HG03342 (cell line): Measurements from ENCODE around the gene MARCHF3.
"Not testable (repeated sequence)": the region's sequence is repeated elsewhere in the genome, so short reads cannot be mapped to it uniquely, and the experiment has no call there.

Experiments used
- ATAC-seq: cut with Tn5 transposase; IDR thresholded peaks from one replicate; pipeline ENCODE4 v1.9.1; 2021; ENCODE audit warnings: mild to moderate bottlenecking, moderate library complexity; ENCODE audit not compliant: unreplicated experiment

MARCHF3 gene

GRCh38 chr5:127014573-127014972, 15.8 kb downstream of the MARCHF3 start:
- ATAC-seq: peak; percentile 58

- no peak for ATAC-seq
Observed at GRCh38 chr5:127013407-127013806, 17.0 kb downstream of the MARCHF3 start.

DNA sequence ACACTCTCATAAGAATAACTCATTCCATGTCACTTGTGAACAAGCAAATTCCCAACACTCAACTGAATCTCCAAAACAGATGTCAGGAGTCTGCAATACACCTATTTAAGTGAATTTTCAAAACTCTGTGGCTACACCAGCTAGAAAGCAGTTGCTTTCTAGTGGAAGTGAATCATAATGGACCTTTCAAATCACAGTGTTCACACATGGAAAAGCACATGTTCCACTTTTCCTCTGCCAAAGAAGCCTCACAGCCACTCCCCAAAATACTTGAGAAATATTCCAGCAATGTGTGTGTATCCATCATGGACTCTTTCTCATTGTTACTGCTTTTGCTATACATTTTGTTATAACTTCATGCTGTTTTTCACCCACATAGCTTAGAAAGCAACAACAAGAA, 17.4 kb downstream of the MARCHF3 start:
- ATAC-seq: no peak

DNA sequence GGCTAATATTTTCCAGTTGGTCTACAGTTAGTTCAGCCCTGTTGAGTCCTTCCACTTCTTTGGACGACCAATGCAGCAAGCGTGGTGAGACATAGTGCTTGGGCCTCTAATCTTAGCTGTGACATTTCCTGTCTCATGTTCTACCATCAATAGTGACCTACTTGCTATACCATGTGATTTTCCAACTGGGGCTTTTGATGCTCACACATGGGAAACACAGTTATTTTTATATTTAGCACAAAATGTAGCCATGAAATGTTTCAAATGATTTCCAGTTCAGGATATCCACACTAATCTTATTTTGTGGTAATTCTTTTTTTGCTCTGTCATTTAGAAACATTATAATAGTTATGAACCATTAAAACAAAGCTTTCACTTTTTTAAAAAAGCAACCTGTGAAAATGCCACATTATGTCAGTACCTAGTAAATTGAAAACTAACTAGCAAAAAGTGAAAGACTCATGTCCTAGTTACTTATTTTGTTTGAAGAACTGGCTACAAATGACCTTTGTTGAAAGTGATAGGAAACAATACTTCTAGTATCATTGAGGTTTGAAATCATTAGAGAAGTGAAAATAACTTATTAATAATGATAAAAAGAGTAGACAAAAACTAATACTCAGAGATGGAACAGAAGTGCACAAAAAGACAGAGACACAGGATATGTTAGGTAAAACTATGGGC, 18.3 kb downstream of the MARCHF3 start:
- ATAC-seq: peak; percentile 77

DNA sequence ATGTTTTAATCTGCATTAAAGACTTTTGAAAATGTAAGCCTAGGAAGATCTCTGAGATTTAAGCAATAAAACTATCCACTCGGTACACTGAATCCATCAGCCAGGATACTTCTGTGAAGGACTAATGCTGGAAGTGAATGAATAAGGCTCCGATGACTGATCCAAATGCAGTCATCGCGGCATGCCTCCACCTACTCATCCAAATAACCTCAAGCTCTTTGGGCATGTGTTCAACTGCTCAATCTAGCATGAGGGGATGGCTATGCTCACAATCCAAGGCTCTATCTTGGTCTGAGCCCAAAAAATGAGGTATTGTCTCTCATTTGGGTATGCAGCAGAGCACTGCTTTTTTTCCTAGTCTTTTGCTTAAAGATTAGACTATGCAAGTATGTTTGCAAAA, 19.2 kb downstream of the MARCHF3 start:
- no peak for ATAC-seq

DNA sequence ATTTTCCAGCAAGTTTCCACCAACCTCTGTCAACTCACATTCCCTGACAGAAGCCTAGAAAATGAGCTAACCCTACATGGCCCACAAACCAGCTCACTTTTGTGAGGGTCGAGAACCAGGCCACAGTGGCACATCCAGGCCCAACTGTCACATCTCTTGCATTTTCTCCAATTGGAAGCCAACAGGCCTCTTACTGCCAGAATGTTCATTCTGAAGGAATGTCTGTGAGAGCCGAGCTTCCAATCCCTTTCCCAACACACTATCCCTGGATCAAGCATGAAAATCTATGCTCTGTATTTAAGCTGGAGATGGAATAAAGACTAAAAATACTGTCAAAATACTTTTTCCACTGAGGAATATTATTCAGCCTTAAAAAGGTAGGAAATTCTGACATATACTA, 20.0 kb downstream of the MARCHF3 start:
- no peak for ATAC-seq

DNA sequence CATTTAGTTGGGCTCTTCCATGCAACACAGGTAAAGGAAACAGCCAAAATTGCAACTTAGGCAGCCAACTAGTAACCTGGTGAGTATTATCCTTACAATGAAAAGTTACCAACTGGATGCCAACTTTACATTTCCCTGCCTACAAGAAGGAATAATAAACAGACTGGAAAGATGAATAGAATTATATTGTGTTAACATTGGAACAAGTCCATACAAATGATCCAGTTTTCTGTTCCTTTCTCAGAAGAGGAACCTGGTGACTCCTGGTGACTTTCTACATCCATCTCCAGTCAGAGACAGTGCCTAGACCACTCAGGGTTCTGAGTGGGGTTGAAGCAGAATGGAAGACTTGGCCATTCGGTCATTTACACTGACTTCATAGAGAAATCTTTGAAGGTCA, 20.6 kb downstream of the MARCHF3 start:
- ATAC-seq: no peak

DNA sequence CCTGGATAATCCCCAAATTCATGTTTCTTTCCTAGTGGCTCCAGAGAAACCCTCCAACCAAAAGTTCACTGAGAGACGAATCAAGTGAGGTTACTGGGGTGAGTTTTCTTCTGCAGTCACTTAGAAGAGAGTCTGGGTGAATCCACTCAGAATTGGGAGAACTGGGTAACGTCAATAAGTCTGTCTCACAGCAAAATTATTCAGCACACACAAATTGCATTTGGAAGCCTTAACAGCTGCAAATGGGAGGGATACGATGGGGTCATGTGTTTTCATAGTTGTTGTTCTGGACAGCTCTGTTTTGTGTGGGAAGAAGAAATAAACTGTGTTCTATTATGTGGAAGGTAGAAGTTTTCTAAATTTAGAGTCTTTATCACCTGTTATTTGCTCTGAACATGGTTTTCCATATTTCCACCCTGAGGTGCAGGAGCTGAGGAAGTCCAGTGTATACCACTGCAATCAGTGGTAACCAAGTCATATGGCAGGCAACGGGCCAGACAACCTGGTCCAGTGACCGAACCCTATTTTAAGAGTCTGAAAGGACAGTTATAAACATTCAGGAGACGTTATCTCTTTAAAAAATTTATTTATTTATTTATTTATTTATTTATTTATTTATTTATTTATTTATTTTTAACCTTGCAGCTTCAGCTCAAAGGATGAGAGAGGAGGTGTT, 21.9 kb downstream of the MARCHF3 start:
- no peak for ATAC-seq

GRCh38 chr5:127007522-127007921, 22.8 kb downstream of the MARCHF3 start:
- no peak for ATAC-seq

DNA sequence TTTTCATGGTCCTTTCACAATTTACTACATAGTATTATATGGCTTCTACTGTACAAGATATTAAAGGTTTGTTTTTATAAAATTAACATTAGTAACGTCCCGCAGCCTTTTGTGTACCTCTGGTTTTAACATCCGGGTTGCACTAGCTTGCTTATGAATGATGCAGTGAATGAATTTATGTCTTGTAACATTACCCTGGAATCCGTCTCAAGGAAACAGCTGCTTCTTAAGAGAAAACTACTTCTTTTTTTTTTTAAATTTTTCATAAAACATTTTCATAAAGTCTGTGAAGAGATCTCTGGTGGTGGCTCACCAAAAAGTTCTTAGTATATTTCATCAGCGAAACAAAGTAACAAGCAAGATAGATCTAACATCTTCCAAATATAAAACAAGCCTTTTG, 23.6 kb downstream of the MARCHF3 start:
- ATAC-seq: no peak

GRCh38 chr5:127005282-127005681, 25.1 kb downstream of the MARCHF3 start:
- ATAC-seq: not testable (repeated sequence)

DNA sequence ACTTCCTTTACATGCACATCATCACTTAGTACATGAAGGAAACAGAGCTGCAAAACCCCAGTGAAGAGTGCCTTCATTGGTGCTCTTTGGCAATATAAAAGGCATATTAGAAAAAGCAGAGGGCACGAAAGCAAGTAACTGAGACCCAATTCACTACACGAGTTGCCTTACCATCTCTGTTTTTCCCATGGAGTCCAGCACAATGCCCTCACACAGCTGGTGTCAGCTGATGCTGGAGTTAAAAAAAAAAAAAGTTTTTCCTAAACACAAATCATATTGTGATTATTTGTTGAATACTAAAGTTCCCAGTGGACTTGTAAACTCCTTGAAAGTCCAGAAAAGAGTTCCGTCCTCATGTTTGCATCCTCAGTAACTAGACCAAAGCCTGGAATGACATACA, 25.6 kb downstream of the MARCHF3 start:
- no peak for ATAC-seq

DNA sequence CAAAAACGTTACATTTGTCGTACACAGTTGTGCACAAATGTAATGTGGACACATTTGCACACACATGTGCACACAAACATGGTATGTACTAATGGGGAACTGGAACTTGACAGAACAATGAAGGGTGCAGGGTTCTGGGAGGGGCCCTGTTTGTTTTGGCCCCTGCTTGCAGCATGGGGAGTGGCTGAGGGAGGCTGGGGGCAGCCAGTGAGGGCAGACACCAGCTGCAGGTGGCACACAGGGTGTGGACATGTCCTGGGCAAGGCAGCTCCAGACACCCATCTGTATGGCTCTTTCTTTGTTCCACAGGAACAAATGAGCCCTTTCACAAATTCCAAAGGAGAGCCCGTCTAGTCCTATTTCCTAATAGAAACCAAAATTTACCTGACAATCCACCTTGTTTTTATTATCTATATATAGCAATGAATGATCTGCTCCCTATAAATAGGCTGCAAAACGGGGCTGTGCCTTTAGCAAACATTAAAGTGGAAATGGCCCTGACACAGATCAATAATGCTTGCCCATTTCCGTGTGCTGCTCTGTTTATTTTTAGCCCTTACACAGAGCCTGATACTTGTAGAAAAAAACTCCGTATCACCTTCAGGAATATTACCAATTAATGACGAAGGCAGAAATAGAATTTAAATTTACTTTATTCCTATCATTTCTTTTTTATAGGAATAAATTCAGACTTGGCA, 26.4 kb downstream of the MARCHF3 start:
- no peak for ATAC-seq

GRCh38 chr5:127002390-127002789, 28.0 kb downstream of the MARCHF3 start:
- ATAC-seq: no peak

- no peak for ATAC-seq
Observed at GRCh38 chr5:127001621-127002296, 28.6 kb downstream of the MARCHF3 start.

- no peak for ATAC-seq
Observed at GRCh38 chr5:126998895-126999570, 31.3 kb downstream of the MARCHF3 start.

- ATAC-seq: peak; percentile 86
Observed at GRCh38 chr5:126998201-126998631, 32.1 kb downstream of the MARCHF3 start.

- no peak for ATAC-seq
Observed at GRCh38 chr5:126995689-126996088, 34.7 kb downstream of the MARCHF3 start.

DNA sequence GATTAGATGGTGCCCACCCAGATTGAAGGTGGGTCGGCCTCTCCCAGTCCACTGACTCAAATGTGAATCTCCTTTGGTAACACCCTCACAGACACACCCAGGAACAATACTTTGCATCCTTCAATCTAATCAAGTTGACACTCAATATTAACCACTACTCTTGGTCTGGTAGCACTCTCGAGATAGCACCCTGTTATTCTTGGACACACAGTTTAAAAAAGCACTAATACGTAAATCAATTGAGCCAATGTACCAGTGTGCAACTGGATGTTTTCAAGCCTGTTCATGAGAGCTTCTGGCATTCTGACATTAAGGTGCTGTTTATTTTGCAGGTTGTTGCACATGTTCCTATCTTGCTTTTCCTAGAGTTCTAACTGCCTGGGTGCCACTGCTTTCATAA, 35.3 kb downstream of the MARCHF3 start:
- no peak for ATAC-seq

GRCh38 chr5:126994485-126994884, 35.9 kb downstream of the MARCHF3 start:
- ATAC-seq: no peak

DNA sequence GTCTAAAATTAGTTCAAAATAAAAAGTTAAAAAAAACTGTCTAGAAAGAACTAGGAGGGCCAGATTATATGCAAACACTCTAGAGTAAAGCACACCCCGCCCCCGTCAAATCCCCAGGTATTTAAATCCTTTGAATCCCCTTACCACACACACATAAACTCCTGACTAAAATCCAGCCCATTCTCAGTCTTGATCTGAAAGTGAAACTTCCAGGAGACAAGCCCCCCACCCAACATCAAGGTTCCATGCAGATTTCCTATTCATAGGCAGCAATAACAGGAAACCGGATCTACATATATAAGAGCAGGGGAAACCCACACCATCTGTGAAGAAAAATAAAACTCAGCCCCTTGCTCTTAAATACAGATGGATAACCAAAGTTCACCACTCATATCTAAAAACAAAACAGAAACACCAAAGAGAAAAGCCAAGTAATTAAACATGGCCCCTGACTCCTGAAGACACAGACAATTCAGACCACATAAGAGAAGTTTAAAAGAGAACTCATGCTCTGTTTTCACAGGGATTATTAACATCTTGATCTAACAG, 42.3 kb downstream of the MARCHF3 start:
- ATAC-seq: peak; percentile 96
